Gastroesophageal sphincter (tissue), 3 donors: ENCODE measurements around the gene MDGA2.

ENCODE experiments used
- CTCF ChIP-seq, 4 experiments: fragments of 200-600 bp in 2 of 4; fragments of 450-650 bp in 2 of 4; sonication (generic) in 1 of 4; IDR thresholded peaks; one replicate each; pipeline ENCODE4 v1.5.1; 2017 to 2019; ENCODE audit warnings: antibody characterized with exemption in 4 of 4, mild to moderate bottlenecking in 2 of 4, moderate library complexity in 2 of 4
- POLR2A ChIP-seq, 2 donors: fragments of 450-650 bp; IDR thresholded peaks; one replicate each; pipeline ENCODE4 v1.6.1; 2017; ENCODE audit warnings: antibody characterized with exemption in 2 of 2, mild to moderate bottlenecking in 2 of 2, moderate library complexity in 1 of 2
- POLR2AphosphoS5 ChIP-seq: sonication (generic); formaldehyde crosslinking; IDR thresholded peaks from one replicate; pipeline ENCODE4 v1.6.1; 2017; ENCODE audit warnings: antibody characterized with exemption

DNA sequence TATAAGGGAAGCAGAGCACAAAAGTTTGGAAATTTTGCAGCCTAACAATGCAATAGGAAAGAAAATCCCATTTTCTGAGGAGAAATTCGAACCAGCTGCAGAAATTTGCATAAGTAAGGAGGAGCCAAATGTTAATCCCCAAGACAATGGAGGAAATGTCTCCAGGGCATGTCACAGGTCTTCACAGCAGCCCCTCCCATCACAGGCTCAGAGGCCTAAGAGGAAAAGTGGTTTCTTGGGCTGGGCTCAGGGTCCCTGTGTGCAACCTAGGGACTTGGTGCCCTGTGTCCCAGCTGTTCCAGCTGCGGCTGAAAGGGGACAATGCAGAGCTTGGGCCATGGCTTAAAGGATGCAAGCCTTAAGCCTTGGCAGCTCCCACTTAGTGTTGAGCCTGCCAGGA, 190.0 kb downstream of the MDGA2 start:
- TF ChIP-seq POLR2A (IDR thresholded peaks at IDR 0.05): no peak
- no peak for TF ChIP-seq CTCF (IDR thresholded peaks at IDR 0.05)
- no peak for TF ChIP-seq POLR2AphosphoS5
